K562 treated with DMSO at 1 percent for 48 hours (cell line): ENCODE measurements around the gene CCSER1. TPM values are rescaled to one million over a fixed set of nuclear protein-coding genes. Genes with fewer than 3 reads are reported as not detected.

Source experiments
- total RNA-seq: library from RNA; unstranded; fragments of 300-600 nt; gene quantifications from 2 replicates; pipeline ENCODE4 v1.2.3, GENCODE V29; 2022; ENCODE audit warnings: low replicate concordance; ENCODE audit errors: extremely low read depth

The CCSER1 gene
- total RNA-seq, result not detected in 2 replicates

DNA sequence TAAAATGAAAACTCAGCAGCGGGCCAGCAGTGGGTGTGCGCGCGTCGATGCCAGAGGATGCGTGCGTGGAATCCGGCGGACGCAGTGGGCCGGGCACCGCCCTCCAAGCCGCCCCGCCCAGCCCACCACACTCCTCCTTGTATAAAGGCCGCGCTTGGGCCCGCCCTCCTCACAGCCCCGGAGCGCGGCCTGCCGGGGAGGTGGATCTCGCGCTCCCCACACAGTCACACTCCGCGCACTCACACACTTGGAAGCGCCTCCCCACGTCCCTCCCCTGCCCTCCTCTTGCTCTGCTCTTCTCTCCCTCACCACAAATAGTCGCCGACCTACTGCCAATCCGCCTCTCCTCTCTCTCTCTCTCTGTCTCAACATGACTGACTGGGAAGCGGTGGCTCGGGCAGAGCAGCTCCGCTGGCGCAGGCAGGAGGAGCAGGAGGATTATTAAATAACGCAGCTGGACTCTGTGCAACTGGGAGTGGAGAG lies at the start of gene CCSER1:
Gene CCSER1, plus strand, starts transcription at position 172 of the 483 bp plus-strand sequence.

Other genes with a start within 250 kb of the CCSER1 start
- gene MMRN1, start 232.5 kb upstream of the CCSER1 start, total RNA-seq, result not detected in 2 replicates